ENCODE results near the gene TSPEAR. TPM values are rescaled to one million over a fixed set of nuclear protein-coding genes. Genes with fewer than 3 reads are reported as not detected.

TSPEAR gene
- total and polyA plus RNA-seq, 9 of the 15 experiments (the other 6 are each of a cell fraction or from before 2014, with no cell fraction given): not detected

DNA sequence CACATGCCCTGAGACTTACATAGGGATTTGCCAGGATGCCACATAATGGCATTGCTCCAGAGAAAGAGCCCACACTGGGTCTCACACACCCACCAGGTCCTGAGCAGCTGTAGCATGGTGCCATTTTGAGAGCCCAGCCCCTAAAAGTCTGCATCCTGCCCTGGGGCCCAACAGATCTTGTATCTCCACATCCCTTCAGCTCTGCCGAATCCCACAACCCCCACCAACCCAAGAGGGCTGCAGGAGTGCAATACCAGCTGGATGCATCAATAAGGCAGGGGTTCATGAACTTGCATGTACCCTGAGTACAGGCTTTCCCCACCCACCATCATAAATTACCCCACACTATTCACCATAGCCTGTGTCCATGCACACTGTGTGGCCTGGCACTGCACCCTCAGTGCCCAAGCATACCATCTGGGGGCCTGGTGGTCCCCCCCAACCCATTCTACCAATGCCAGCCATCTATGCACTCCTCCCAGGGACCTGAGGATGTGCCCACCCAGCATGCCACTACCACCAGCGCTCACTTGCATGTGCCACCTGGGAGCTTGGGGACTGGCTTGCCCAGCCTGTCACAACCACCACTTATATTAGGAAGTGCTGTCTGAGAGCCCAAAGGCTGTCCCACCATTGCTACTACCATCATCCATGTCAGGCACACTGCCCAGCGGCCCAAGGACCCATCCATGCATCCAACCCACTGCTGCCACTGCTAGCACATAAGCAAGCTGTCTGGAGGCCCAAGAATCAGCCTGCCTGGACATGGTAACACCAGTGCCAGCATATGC, 40.5 kb downstream of the TSPEAR start (continued):
- TF ChIP-seq TAF15 (IDR thresholded peaks at IDR 0.05; ENCODE audit: low read depth, low read length) (no peak), TAF9B (IDR thresholded peaks at IDR 0.05; ENCODE audit: partially characterized antibody) (no peak), MYC (IDR thresholded peaks at IDR 0.05; ENCODE audit: low read depth, low read length) (no peak), MYC (CRISPR knock-in tag; IDR thresholded peaks at IDR 0.05; ENCODE audit: borderline replicate concordance, low read depth) (no peak), JUNB (CRISPR knock-in tag; conservative IDR thresholded peaks at IDR 0.05) (no peak), ZNF780A (CRISPR knock-in tag; IDR thresholded peaks at IDR 0.05) (no peak), MAFF (IDR thresholded peaks at IDR 0.05; ENCODE audit: low read length) (no peak)
- TF ChIP-seq, protein P1, sequence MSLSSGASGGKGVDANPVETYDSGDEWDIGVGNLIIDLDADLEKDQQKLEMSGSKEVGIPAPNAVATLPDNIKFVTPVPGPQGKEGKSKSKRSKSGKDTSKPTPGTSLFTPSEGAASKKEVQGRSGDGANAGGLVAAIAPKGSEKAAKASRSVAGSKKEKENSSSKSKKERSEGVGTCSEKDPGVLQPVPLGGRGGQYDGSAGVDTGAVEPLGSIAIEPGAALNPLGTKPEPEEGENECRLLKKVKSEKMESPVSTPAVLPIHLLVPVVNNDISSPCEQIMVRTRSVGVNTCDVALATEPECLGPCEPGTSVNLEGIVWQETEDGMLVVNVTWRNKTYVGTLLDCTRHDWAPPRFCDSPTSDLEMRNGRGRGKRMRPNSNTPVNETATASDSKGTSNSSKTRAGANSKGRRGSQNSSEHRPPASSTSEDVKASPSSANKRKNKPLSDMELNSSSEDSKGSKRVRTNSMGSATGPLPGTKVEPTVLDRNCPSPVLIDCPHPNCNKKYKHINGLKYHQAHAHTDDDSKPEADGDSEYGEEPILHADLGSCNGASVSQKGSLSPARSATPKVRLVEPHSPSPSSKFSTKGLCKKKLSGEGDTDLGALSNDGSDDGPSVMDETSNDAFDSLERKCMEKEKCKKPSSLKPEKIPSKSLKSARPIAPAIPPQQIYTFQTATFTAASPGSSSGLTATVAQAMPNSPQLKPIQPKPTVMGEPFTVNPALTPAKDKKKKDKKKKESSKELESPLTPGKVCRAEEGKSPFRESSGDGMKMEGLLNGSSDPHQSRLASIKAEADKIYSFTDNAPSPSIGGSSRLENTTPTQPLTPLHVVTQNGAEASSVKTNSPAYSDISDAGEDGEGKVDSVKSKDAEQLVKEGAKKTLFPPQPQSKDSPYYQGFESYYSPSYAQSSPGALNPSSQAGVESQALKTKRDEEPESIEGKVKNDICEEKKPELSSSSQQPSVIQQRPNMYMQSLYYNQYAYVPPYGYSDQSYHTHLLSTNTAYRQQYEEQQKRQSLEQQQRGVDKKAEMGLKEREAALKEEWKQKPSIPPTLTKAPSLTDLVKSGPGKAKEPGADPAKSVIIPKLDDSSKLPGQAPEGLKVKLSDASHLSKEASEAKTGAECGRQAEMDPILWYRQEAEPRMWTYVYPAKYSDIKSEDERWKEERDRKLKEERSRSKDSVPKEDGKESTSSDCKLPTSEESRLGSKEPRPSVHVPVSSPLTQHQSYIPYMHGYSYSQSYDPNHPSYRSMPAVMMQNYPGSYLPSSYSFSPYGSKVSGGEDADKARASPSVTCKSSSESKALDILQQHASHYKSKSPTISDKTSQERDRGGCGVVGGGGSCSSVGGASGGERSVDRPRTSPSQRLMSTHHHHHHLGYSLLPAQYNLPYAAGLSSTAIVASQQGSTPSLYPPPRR (CRISPR knock-in tag; IDR thresholded peaks at IDR 0.05; ENCODE audit: borderline replicate concordance): no peak
